Caki2 (cell line): ENCODE data around the gene SPG11. TPM values are rescaled to one million over a fixed set of nuclear protein-coding genes. Genes with fewer than 3 reads are reported as not detected.
A peak's percentile ranks its signal among the peaks of the same experiment; 100 is the strongest.
"Not testable (repeated sequence)": the region's sequence is repeated elsewhere in the genome, so short reads cannot be mapped to it uniquely, and the experiment has no call there.

Source experiments
- DNase-seq: peaks from one replicate; pipeline ENCODE4 v3.0.0-alpha.2; 2015; ENCODE audit warnings: low read depth
- in situ Hi-C: cut with HindIII; loops from 2 replicates; pipeline ENCODE4 v1.10.0; 2016; ENCODE audit warnings: low sequenced_read_pairs, low pct_unique_long_range_greater_than_20kb, mixed read lengths
- total RNA-seq: library from RNA; depleted of rRNA; stranded (reverse); fragments of >200 nt; shearing (Covaris generic); gene quantifications from 2 replicates; pipeline ENCODE4 v1.2.3, GENCODE V29; 2014; ENCODE audit warnings: low replicate concordance

Gene SPG11
- total RNA-seq, 1 experiment from 2014 or later = 38.1 TPM

GRCh38 chr15:44654858-44655257 lies 8.6 kb downstream of the SPG11 start:
- DNase-seq = no peak
- in situ Hi-C loops = no loop called here

GRCh38 chr15:44647637-44648036 lies 15.8 kb downstream of the SPG11 start:
- DNase-seq = no peak
- in situ Hi-C loops = no loop called here

GRCh38 chr15:44647036-44647435 lies 16.4 kb downstream of the SPG11 start:
- no peak for DNase-seq
- in situ Hi-C loops = no loop called here

- DNase-seq = no peak
- in situ Hi-C loops = no loop called here
Measured at GRCh38 chr15:44646460-44646859, 17.0 kb downstream of the SPG11 start.

- in situ Hi-C loops = no loop called here
- no peak for DNase-seq
Measured at GRCh38 chr15:44641651-44642050, 21.8 kb downstream of the SPG11 start.

- no peak for DNase-seq
- in situ Hi-C loops = no loop called here
Measured at GRCh38 chr15:44636976-44637375, 26.5 kb downstream of the SPG11 start.

GRCh38 chr15:44633603-44634002 lies 29.9 kb downstream of the SPG11 start:
- no peak for DNase-seq

GRCh38 chr15:44625286-44625685 lies 38.2 kb downstream of the SPG11 start:
- DNase-seq, in situ Hi-C loops: not testable (repeated sequence)

More at GRCh38 chr15:44633603-44634002, 29.9 kb downstream of the SPG11 start:
- in situ Hi-C loops = no loop called here

GRCh38 chr15:44623178-44623577 lies 40.3 kb downstream of the SPG11 start:
- DNase-seq = no peak
- in situ Hi-C loops = no loop called here

- DNase-seq = peak; percentile 22
- in situ Hi-C loops = no loop called here
Measured at GRCh38 chr15:44620081-44620480, 43.4 kb downstream of the SPG11 start.

GRCh38 chr15:44616974-44617373 lies 46.5 kb downstream of the SPG11 start:
- in situ Hi-C loops = no loop called here
- DNase-seq = no peak

- no peak for DNase-seq
- in situ Hi-C loops = no loop called here
Measured at GRCh38 chr15:44606740-44607139, 56.7 kb downstream of the SPG11 start.

- in situ Hi-C loops = no loop called here
- DNase-seq = no peak
Measured at GRCh38 chr15:44603126-44603525, 60.3 kb downstream of the SPG11 start.

GRCh38 chr15:44598892-44599291 lies 64.6 kb downstream of the SPG11 start:
- in situ Hi-C loops = loop anchor here (25.0 kb wide), 1 partner anchor 138 kb away; the partner anchor contains the start of gene TRIM69

GRCh38 chr15:44598066-44598465 lies 65.4 kb downstream of the SPG11 start:
- in situ Hi-C loops = loop anchor here (25.0 kb wide), 1 partner anchor 139 kb away; the partner anchor contains the start of gene TRIM69
- no peak for DNase-seq

More at GRCh38 chr15:44598892-44599291, 64.6 kb downstream of the SPG11 start:
- DNase-seq = peak; percentile 20

GRCh38 chr15:44596511-44597010 lies 66.9 kb downstream of the SPG11 start:
- in situ Hi-C loops = loop anchor here (25.0 kb wide), 1 partner anchor 141 kb away; the partner anchor contains the start of gene TRIM69

GRCh38 chr15:44595656-44596510 lies 67.6 kb downstream of the SPG11 start:
- in situ Hi-C loops = loop anchor here (25.0 kb wide), 1 partner anchor 141 kb away; the partner anchor contains the start of gene TRIM69
- DNase-seq = no peak

More at GRCh38 chr15:44596511-44597010, 66.9 kb downstream of the SPG11 start:
- DNase-seq = no peak

- in situ Hi-C loops = loop anchor here (25.0 kb wide), 1 partner anchor 142 kb away; the partner anchor contains the start of gene TRIM69
Measured at GRCh38 chr15:44595246-44595645, 68.2 kb downstream of the SPG11 start.

GRCh38 chr15:44593042-44593736 lies 70.3 kb downstream of the SPG11 start:
- in situ Hi-C loops = loop anchor here (25.0 kb wide), 1 partner anchor 144 kb away; the partner anchor contains the start of gene TRIM69
- no peak for DNase-seq

More at GRCh38 chr15:44595246-44595645, 68.2 kb downstream of the SPG11 start:
- no peak for DNase-seq
